Measurements from ENCODE around the gene LCP1.

DNA sequence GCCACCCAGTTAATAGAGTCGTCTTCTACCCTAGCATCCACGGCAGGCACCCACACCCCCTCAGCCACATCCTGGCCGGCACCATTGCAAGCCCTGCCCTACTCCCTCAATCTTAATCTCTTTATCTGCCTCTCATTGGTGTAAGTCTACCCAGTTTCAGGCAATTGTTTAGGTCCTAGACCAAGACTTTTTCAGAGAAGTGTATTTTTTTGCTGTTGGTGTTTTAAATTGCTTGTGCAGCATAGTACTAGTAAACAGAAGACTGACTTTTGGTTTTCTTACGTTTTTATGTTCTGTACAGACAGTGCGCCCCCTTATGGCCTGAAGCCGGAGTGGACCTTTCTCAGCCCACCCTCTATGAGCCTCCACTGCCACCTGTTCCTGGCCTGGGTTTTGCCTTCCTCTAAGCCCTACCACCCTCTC, 2.3 kb upstream of the LCP1 start:
- TF ChIP-seq, protein P1, sequence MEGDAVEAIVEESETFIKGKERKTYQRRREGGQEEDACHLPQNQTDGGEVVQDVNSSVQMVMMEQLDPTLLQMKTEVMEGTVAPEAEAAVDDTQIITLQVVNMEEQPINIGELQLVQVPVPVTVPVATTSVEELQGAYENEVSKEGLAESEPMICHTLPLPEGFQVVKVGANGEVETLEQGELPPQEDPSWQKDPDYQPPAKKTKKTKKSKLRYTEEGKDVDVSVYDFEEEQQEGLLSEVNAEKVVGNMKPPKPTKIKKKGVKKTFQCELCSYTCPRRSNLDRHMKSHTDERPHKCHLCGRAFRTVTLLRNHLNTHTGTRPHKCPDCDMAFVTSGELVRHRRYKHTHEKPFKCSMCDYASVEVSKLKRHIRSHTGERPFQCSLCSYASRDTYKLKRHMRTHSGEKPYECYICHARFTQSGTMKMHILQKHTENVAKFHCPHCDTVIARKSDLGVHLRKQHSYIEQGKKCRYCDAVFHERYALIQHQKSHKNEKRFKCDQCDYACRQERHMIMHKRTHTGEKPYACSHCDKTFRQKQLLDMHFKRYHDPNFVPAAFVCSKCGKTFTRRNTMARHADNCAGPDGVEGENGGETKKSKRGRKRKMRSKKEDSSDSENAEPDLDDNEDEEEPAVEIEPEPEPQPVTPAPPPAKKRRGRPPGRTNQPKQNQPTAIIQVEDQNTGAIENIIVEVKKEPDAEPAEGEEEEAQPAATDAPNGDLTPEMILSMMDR (IDR thresholded peaks at IDR 0.05; ENCODE audit: low read length): peak; percentile 96
- no peak for TF ChIP-seq EZH2 (IDR thresholded peaks at IDR 0.05; ENCODE audit: borderline replicate concordance, low read length)
